ENCODE measurements around the gene RUNX2.

Gene RUNX2

DNA sequence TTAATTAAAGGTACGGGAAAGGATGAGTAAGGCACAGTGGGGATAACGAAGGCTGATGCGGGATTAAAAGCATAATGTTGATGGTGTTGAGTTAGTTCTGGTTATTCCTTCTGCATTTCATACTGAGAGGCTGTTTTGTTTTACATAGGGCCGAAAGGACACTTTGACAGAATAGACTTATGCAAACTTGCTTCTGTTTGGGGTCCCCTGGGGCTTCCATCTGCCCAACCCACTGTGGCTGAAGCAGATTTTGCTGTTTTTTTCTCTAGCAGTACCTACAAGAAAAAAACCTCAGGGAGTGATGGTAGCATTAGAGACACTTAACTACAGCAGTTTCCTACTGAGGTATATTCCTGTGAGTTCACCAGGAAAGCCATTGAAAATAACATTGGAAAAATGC lies 185.7 kb downstream of the RUNX2 start:
- no peak overlapping the region for H3K27ac ChIP-seq (ENCODE audit: low read depth, low read length)
- H3K27me3 ChIP-seq (ENCODE audit: control insufficient read depth in 1 of 2, insufficient read depth in 2 of 2, low read length in 2 of 2) = no peaks in the 10 kb centered on the region
- H3K9ac ChIP-seq (ENCODE audit: low read length) = no peak overlapping the region
- no peak overlapping the region for H3K4me3 ChIP-seq (ENCODE audit: low read depth in 1 of 2, low read length in 2 of 2)
- H3K4me1 ChIP-seq (ENCODE audit: insufficient read depth, low read length) = no peaks in the 10 kb centered on the region
- H3K9me3 ChIP-seq (ENCODE audit: low read length) = no peaks in the 10 kb centered on the region
- H3K36me3 ChIP-seq (ENCODE audit: insufficient read depth, low read length) = no peaks in the 10 kb centered on the region

DNA sequence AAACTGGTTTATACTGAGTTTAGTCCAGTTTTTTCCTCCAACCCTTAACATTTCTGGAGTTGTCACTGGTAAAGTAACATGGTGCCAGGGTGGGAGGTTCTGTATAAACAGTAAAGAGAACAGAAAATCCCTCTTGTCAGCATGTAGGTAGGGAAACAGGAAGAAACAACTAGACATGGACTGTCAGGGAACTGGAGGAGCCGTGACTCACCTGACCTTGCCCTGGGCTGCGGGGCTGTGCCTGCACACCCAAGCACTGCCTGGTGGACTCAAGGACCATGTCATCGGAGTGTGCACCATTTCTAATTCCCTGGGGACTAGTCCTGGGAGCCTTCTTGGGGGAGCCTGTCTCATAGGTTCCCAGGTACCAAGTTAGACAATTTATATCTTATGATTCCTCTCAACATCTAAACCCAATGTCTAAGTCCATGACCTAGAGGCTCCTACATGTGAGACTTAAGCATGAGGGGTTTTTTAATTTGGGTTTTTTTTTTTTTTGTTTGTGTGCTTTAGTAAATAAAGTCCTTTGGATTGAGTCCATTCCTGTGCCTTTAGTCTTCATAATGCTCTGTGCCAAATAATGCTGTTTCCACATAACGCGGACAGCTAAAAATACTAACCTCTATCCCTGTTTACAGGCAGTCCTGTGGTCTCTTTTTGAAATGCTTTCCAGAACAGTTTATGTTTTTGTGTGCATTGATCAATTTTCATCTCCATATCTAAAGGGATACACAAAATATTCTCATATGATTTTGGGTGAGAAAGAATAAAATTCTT lies 186.5 kb downstream of the RUNX2 start:
- no peak overlapping the region for H3K4me3 ChIP-seq (ENCODE audit: low read depth in 1 of 2, low read length in 2 of 2)
- H3K9ac ChIP-seq (ENCODE audit: low read length) = no peak overlapping the region
- H3K9me3 ChIP-seq (ENCODE audit: low read length) = no peaks in the 10 kb centered on the region
- H3K27ac ChIP-seq (ENCODE audit: low read depth, low read length) = no peak overlapping the region
- no peaks in the 10 kb centered on the region for H3K36me3 ChIP-seq (ENCODE audit: insufficient read depth, low read length)
- no peaks in the 10 kb centered on the region for H3K4me1 ChIP-seq (ENCODE audit: insufficient read depth, low read length)
- no peaks in the 10 kb centered on the region for H3K27me3 ChIP-seq (ENCODE audit: control insufficient read depth in 1 of 2, insufficient read depth in 2 of 2, low read length in 2 of 2)

DNA sequence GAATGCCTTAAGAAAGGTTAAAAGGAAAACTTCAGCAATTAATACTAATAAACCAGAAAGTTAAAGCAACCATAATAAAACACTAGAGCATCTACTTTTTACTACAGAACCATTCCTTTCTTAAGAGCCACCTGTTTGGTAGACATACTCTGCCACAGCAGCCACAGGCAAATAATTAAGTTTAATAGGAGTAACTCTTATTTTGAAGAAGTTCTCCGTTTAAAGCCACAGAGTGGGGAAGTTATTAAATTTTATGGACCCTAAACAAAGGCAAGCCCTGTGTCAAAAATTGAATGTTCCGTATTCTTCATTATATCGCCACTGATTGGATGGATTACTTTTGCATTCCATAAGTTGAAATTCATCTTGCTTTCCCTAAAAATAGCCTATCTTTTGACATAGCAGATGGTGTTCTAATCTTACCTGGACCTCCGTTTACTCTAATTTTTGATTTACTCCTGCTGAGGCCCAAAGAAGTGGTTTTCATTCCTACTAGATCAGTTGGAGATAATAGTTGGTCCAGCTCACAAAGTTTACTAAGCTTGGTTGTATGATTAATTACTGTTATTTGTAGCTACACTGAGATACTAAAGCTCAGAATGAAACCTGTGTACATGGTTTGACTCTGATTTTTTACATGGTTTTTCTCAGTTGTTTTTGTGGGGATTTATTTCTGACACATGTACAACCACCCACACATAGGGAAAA lies 190.0 kb downstream of the RUNX2 start:
- H3K4me3 ChIP-seq (ENCODE audit: low read depth in 1 of 2, low read length in 2 of 2) = no peak overlapping the region
- H3K27ac ChIP-seq (ENCODE audit: low read depth, low read length) = no peak overlapping the region
- H3K9ac ChIP-seq (ENCODE audit: low read length) = no peak overlapping the region
- no peaks in the 10 kb centered on the region for H3K36me3 ChIP-seq (ENCODE audit: insufficient read depth, low read length)
- no peaks in the 10 kb centered on the region for H3K27me3 ChIP-seq (ENCODE audit: control insufficient read depth in 1 of 2, insufficient read depth in 2 of 2, low read length in 2 of 2)
- H3K9me3 ChIP-seq (ENCODE audit: low read length) = no peaks in the 10 kb centered on the region
- H3K4me1 ChIP-seq (ENCODE audit: insufficient read depth, low read length) = no peaks in the 10 kb centered on the region

DNA sequence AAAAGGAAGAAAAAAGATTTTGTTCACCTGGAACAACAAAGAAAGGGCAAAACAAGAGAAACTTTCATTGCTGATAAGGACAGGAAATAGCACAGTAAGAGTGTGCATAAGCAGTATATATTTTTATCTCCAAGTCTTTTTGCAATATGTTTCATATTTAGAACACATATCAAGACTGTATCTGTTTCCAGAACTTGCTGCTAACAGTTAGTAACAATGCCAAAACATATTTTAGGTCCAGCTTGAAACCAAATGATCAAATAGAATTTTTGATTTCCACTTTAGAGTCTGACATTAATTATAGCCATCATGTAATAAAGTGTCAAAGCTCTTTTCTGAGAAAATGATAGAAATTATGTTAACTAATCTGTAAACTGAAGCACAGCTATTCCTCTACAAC lies 193.1 kb downstream of the RUNX2 start:
- no peaks in the 10 kb centered on the region for H3K27me3 ChIP-seq (ENCODE audit: control insufficient read depth in 1 of 2, insufficient read depth in 2 of 2, low read length in 2 of 2)
- H3K36me3 ChIP-seq (ENCODE audit: insufficient read depth, low read length) = no peaks in the 10 kb centered on the region
- no peak overlapping the region for H3K4me3 ChIP-seq (ENCODE audit: low read depth in 1 of 2, low read length in 2 of 2)
- H3K4me1 ChIP-seq (ENCODE audit: insufficient read depth, low read length) = no peaks in the 10 kb centered on the region
- no peak overlapping the region for H3K9ac ChIP-seq (ENCODE audit: low read length)
- H3K27ac ChIP-seq (ENCODE audit: low read depth, low read length) = no peak overlapping the region
- H3K9me3 ChIP-seq (ENCODE audit: low read length) = no peaks in the 10 kb centered on the region

DNA sequence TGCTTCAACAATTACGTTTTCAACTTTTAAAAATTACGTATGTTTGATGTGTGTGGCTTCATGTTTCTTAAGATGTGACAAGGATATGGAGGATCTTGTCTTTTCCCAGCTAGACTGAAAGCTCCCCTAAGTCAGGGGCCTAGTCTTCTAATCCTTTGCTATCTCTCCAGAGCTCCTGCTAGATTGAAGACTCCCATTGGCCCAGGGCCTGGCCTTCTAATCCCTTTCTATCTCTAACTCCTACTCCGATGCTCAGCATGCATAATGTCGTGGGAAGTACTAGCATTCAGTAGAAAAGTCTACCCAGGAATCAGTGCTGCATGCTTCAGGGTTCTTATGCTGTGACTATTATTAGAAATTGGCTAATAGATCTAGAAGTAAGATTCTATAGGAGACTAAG lies 194.4 kb downstream of the RUNX2 start:
- no peaks in the 10 kb centered on the region for H3K9me3 ChIP-seq (ENCODE audit: low read length)
- H3K4me3 ChIP-seq (ENCODE audit: low read depth in 1 of 2, low read length in 2 of 2) = no peak overlapping the region
- no peaks in the 10 kb centered on the region for H3K27me3 ChIP-seq (ENCODE audit: control insufficient read depth in 1 of 2, insufficient read depth in 2 of 2, low read length in 2 of 2)
- no peak overlapping the region for H3K9ac ChIP-seq (ENCODE audit: low read length)
- no peaks in the 10 kb centered on the region for H3K4me1 ChIP-seq (ENCODE audit: insufficient read depth, low read length)
- H3K27ac ChIP-seq (ENCODE audit: low read depth, low read length) = no peak overlapping the region
- H3K36me3 ChIP-seq (ENCODE audit: insufficient read depth, low read length) = no peaks in the 10 kb centered on the region

DNA sequence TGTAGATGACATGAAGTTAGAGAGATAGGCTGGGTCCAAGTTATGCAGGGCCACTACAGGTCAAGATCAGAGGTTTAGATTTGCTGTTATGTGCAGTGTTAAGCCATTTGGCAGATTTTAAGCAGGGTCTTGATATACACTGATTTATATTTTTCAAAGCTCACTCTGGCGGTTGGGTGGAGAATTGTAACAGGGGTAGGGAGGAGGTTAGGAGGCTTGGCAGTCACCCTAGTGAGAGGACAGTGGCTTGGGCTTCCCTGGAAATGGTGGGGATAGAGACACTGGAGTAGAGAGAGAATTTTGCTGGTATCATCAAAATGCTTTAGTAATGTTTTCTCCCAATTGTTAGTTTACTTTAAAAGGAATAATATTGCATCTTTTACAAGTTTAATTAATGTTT lies 199.1 kb downstream of the RUNX2 start:
- no peak overlapping the region for H3K9ac ChIP-seq (ENCODE audit: low read length)
- no peaks in the 10 kb centered on the region for H3K36me3 ChIP-seq (ENCODE audit: insufficient read depth, low read length)
- no peak overlapping the region for H3K4me3 ChIP-seq (ENCODE audit: low read depth in 1 of 2, low read length in 2 of 2)
- H3K27ac ChIP-seq (ENCODE audit: low read depth, low read length) = no peak overlapping the region
- H3K9me3 ChIP-seq (ENCODE audit: low read length) = no peaks in the 10 kb centered on the region
- no peaks in the 10 kb centered on the region for H3K27me3 ChIP-seq (ENCODE audit: control insufficient read depth in 1 of 2, insufficient read depth in 2 of 2, low read length in 2 of 2)
- H3K4me1 ChIP-seq (ENCODE audit: insufficient read depth, low read length) = peaks cover under 1% of the 10 kb centered on the region

DNA sequence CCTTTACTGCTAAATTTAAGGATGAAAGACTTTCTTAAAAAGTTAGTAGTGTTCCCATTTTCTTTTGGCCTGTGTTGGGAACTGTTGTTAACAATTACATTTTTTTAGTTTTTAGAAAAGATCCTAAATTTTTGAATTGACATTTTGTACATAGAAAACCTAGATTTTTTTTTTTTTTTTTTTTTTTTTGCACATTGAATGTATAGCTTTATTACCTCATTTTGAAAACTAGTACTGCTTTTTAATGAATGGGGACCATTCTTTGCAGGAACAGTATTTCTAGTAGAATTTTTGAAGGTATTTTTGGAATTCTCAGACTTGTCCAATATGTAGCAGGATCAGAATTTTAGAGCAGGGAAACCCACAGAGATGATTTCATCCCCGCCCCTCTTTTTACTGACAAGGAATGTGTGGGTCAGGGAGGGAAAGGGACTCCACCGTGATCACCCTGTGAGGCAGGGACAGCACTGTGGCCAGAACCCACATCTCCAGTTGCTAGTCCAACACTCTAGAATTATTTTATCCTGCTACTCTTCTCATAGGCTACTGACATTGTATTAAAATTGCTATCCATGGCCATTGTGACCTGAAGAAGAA lies 204.0 kb downstream of the RUNX2 start:
- Histone ChIP-seq H3K27me3 (ENCODE audit: control insufficient read depth in 1 of 2, insufficient read depth in 2 of 2, low read length in 2 of 2) (no peaks in the 10 kb centered on the region), H3K36me3 (ENCODE audit: insufficient read depth, low read length) (no peaks in the 10 kb centered on the region), H3K4me3 (ENCODE audit: low read depth in 1 of 2, low read length in 2 of 2) (no peak overlapping the region), H3K4me1 (ENCODE audit: insufficient read depth, low read length) (peaks cover 5% of the 10 kb centered on the region), H3K27ac (ENCODE audit: low read depth, low read length) (no peak overlapping the region), H3K9ac (ENCODE audit: low read length) (no peak overlapping the region), H3K9me3 (ENCODE audit: low read length) (no peaks in the 10 kb centered on the region)

DNA sequence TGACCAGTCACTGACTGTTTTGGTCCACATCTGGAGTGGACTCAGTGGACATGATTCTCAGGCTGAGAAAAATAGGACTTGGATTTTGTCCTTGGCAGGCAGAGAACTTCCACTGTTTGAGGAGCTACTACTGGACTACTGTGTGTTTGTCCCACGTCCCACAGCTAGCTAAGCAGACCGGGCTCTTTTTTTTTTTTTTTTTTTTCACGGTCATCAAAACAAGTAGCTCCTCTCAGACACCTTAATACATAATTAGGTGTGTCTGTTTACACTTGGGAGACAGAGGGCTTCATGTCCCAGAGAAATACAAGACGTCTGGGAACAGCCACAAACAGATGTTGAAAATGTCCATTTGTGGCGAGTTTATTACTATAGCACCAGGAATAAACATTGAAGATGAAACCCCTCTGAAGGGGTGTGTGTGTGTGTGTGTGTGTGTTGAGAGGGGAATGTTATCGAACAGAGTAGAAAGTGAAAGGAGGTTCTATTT lies 204.6 kb downstream of the RUNX2 start:
- H3K4me1 ChIP-seq (ENCODE audit: insufficient read depth, low read length) = peaks cover 5% of the 10 kb centered on the region
- no peaks in the 10 kb centered on the region for H3K9me3 ChIP-seq (ENCODE audit: low read length)
- H3K27me3 ChIP-seq (ENCODE audit: control insufficient read depth in 1 of 2, insufficient read depth in 2 of 2, low read length in 2 of 2) = no peaks in the 10 kb centered on the region
- peak overlapping the region; percentile 6 to 35 for H3K4me3 ChIP-seq (ENCODE audit: low read depth in 1 of 2, low read length in 2 of 2)
- peak overlapping the region; percentile 1 for H3K9ac ChIP-seq (ENCODE audit: low read length)
- H3K27ac ChIP-seq (ENCODE audit: low read depth, low read length) = no peak overlapping the region
- no peaks in the 10 kb centered on the region for H3K36me3 ChIP-seq (ENCODE audit: insufficient read depth, low read length)

DNA sequence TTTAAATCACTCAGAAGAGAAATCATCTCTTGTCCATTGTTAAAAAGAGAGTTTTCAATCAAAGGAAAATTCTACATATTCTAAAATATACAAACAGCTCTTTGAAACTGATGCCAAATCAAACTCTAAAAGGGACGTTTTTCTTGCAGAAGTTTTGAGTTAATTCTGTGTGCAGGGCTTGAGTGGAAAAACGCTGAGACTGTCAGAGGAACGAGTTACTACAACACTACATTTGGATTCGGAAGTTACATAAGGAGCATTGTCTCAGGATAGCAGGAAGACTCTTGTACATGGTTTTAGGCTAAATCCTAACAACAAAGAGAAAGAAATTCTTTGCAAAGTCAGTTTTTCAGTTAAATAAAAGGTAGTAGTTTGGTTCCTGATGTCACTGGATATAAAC lies 205.3 kb downstream of the RUNX2 start:
- peaks cover 5% of the 10 kb centered on the region for H3K4me1 ChIP-seq (ENCODE audit: insufficient read depth, low read length)
- no peaks in the 10 kb centered on the region for H3K36me3 ChIP-seq (ENCODE audit: insufficient read depth, low read length)
- no peaks in the 10 kb centered on the region for H3K9me3 ChIP-seq (ENCODE audit: low read length)
- H3K27ac ChIP-seq (ENCODE audit: low read depth, low read length) = no peak overlapping the region
- peak overlapping the region; percentile 1 for H3K9ac ChIP-seq (ENCODE audit: low read length)
- H3K27me3 ChIP-seq (ENCODE audit: control insufficient read depth in 1 of 2, insufficient read depth in 2 of 2, low read length in 2 of 2) = no peaks in the 10 kb centered on the region
- H3K4me3 ChIP-seq (ENCODE audit: low read depth in 1 of 2, low read length in 2 of 2) = peak overlapping the region; percentile 6 to 35

DNA sequence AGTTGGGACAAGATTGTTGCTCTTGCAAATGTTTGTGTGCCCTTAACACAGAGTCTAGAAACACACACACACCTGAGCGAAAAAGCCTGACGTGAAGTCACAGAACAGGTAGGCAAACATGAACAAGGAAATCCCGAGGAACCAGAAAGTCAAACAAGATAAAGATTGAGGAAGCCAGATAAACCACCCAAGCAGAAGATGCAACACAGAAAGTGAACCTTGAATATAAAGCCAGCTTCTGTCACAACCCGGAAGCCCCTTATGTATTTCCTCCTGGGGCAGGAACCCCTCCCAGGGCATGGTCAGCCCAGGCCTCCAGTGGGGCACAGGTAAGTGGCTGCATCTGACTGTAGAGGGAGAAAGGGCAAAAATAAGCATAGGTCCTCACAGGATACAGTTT lies 207.8 kb downstream of the RUNX2 start:
- no peaks in the 10 kb centered on the region for H3K36me3 ChIP-seq (ENCODE audit: insufficient read depth, low read length)
- H3K9ac ChIP-seq (ENCODE audit: low read length) = no peak overlapping the region
- no peaks in the 10 kb centered on the region for H3K9me3 ChIP-seq (ENCODE audit: low read length)
- H3K27me3 ChIP-seq (ENCODE audit: control insufficient read depth in 1 of 2, insufficient read depth in 2 of 2, low read length in 2 of 2) = no peaks in the 10 kb centered on the region
- no peak overlapping the region for H3K4me3 ChIP-seq (ENCODE audit: low read depth in 1 of 2, low read length in 2 of 2)
- H3K4me1 ChIP-seq (ENCODE audit: insufficient read depth, low read length) = peaks cover 5% of the 10 kb centered on the region
- no peak overlapping the region for H3K27ac ChIP-seq (ENCODE audit: low read depth, low read length)

DNA sequence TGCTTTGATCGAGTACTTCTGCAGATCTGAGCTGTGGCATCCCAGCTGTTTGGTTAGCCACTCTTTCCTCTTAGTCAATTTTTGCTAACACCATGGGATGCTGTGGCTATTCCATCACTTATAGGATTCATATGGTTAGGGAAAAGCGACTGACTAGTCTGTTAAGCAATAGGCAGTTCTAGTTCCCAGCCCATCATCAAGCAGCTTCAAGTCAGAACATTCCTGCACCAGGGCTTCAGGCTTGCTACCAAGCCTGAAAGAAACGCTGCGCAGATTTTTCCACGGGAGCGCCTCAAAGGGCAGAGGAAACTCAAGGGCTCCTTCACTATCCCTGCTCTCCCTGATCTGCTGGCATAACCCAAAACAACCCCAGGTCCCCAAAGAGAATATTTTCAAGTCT lies 209.4 kb downstream of the RUNX2 start:
- Histone ChIP-seq H3K4me1 (ENCODE audit: insufficient read depth, low read length) (peaks cover under 1% of the 10 kb centered on the region), H3K36me3 (ENCODE audit: insufficient read depth, low read length) (no peaks in the 10 kb centered on the region), H3K27ac (ENCODE audit: low read depth, low read length) (no peak overlapping the region), H3K9me3 (ENCODE audit: low read length) (no peaks in the 10 kb centered on the region), H3K4me3 (ENCODE audit: low read depth in 1 of 2, low read length in 2 of 2) (no peak overlapping the region), H3K9ac (ENCODE audit: low read length) (no peak overlapping the region), H3K27me3 (ENCODE audit: control insufficient read depth in 1 of 2, insufficient read depth in 2 of 2, low read length in 2 of 2) (no peaks in the 10 kb centered on the region)
